K562 (cell line): ENCODE data around the gene CRAMP1. TPM values are rescaled to one million over a fixed set of nuclear protein-coding genes. Genes with fewer than 3 reads are reported as not detected.

ENCODE experiments used
- ATAC-seq: fragments of 200-7000 bp; cut with Tn5 transposase; 3 replicates; pipeline ENCODE4 v1.9.1; 2020; ENCODE audit warnings: moderate library complexity
- BruUV-seq: library from RNA; stranded (reverse); fragments of 400-500 nt; replicated peaks from 2 replicates; lab custom pipeline; 2021; lab: Mats Ljungman, UMichigan
- CTCF ChIA-PET: fragments of 300-600 bp; formaldehyde crosslinking; extraction: SDS; loops from one replicate; lab custom pipeline; 2021; ENCODE audit warnings: low intra/inter-chr PET ratio; lab: Yijun Ruan, JAX
- POLR2A ChIA-PET: fragments of 300-600, 350-650 bp; sonication (Branson Sonifier 250); formaldehyde crosslinking; extraction: SDS; loops from one replicate; lab custom pipeline; 2021; ENCODE audit warnings: antibody characterized with exemption, inconsistent platforms; lab: Yijun Ruan, JAX
- DNase-seq, 4 experiments: peaks; one replicate each; pipeline versions ENCODE4 v3.0.0 to v3.0.0-alpha.2; 2011 to 2018; ENCODE audit warnings: low spot score in 3 of 4, mixed read lengths in 3 of 4; ENCODE audit errors: extremely low read depth in 1 of 4
- FAIRE-seq: peaks from 2 replicates; lab custom pipeline; 2011; peaks lifted over from hg19 to GRCh38; lab: Jason Lieb, UNC
- H2AFZ ChIP-seq: 2 replicates; pipeline ENCODE4 v1.6.0; 2011; ENCODE audit warnings: low read depth, low read length, control low read depth, inconsistent platforms
- H3K27ac ChIP-seq: fragments of 200-600 bp; 3 replicates; pipeline ENCODE4 v1.8.0; 2011; ENCODE audit warnings: low read depth, mild to moderate bottlenecking, control low read depth, inconsistent platforms, low read length, moderate library complexity, mixed read lengths; ENCODE audit errors: extremely low read depth
- H3K27me3 ChIP-seq, 2 experiments: fragments of 300-600 bp in 1 of 2; 2 replicates in 1 of 2; 3 replicates in 1 of 2; pipeline versions ENCODE4 v1.6.0 to v1.8.0; 2011; ENCODE audit warnings: inconsistent platforms in 2 of 2, low read length in 2 of 2, mild to moderate bottlenecking in 1 of 2, mixed read lengths in 1 of 2, moderate library complexity in 1 of 2; ENCODE audit not compliant: control insufficient read depth in 2 of 2, insufficient read depth in 2 of 2
- H3K36me3 ChIP-seq: fragments of 300-600 bp; 3 replicates; pipeline ENCODE4 v1.8.0; 2011; ENCODE audit warnings: mild to moderate bottlenecking, low read length, inconsistent platforms; ENCODE audit not compliant: control insufficient read depth, insufficient read depth
- H3K4me1 ChIP-seq, 2 experiments: fragments of 200-600 bp in 1 of 2; replicated peaks in 1 of 2; 2 replicates in 1 of 2; 3 replicates in 1 of 2; pipeline versions ENCODE4 v1.5.1 to v1.8.0; 2011; ENCODE audit warnings: inconsistent platforms in 2 of 2, low read length in 2 of 2, mild to moderate bottlenecking in 1 of 2, mixed read lengths in 1 of 2, moderate library complexity in 1 of 2; ENCODE audit not compliant: control insufficient read depth in 2 of 2, insufficient read depth in 2 of 2
- H3K4me2 ChIP-seq: 2 replicates; pipeline ENCODE4 v1.6.1; 2011; ENCODE audit warnings: low read length, control low read depth, inconsistent platforms, mixed read lengths; ENCODE audit not compliant: insufficient read depth
- H3K4me3 ChIP-seq: fragments of 200-600 bp; sonication (generic), shearing (Covaris generic); 2 replicates; pipeline ENCODE4 v1.5.1; 2016; ENCODE audit warnings: control low read depth, inconsistent platforms
- H3K79me2 ChIP-seq: fragments of 200-600 bp; 3 replicates; pipeline ENCODE4 v1.8.0; 2011; ENCODE audit warnings: low read length, inconsistent platforms; ENCODE audit not compliant: control insufficient read depth, insufficient read depth
- H3K9ac ChIP-seq, 2 experiments: 2 replicates each; pipeline versions ENCODE4 v1.6.0 to v1.6.1; 2011; ENCODE audit warnings: low read depth in 2 of 2, low read length in 2 of 2, control low read depth in 1 of 2, inconsistent platforms in 1 of 2, mild to moderate bottlenecking in 1 of 2, mixed read lengths in 1 of 2; ENCODE audit not compliant: insufficient read depth in 1 of 2
- H3K9me1 ChIP-seq: one replicate; pipeline ENCODE4 v1.6.0; 2011; ENCODE audit warnings: inconsistent platforms, mild to moderate bottlenecking, low read length, moderate library complexity; ENCODE audit not compliant: control insufficient read depth, insufficient read depth
- H3K9me3 ChIP-seq: replicated peaks from 2 replicates; pipeline ENCODE4 v1.5.1; 2011; ENCODE audit warnings: low read depth, low read length, inconsistent platforms; ENCODE audit not compliant: control insufficient read depth, insufficient read depth
- H4K20me1 ChIP-seq: replicated peaks from 2 replicates; pipeline ENCODE4 v1.6.1; 2011; ENCODE audit warnings: low read length, inconsistent platforms, mixed read lengths; ENCODE audit not compliant: control insufficient read depth, insufficient read depth
- BRD9 ChIP-seq: fragments of 450-650 bp; IDR thresholded peaks from 2 replicates; pipeline ENCODE4 v1.6.1; 2018; ENCODE audit warnings: low read depth; ENCODE audit not compliant: partially characterized antibody
- CTCF ChIP-seq, 3 experiments: IDR thresholded peaks in 2 of 3; conservative IDR thresholded peaks in 1 of 3; 2 replicates each; pipeline ENCODE4 v1.5.1; 2011 to 2012; ENCODE audit warnings: low read length in 3 of 3, mild to moderate bottlenecking in 3 of 3, control low read depth in 2 of 3, improper control_type of control experiment in 1 of 3, inconsistent platforms in 1 of 3, low read depth in 1 of 3, mixed read lengths in 1 of 3, moderate library complexity in 1 of 3; ENCODE audit not compliant: insufficient read depth in 2 of 3
- ESRRA ChIP-seq: fragments of 450-650 bp; IDR thresholded peaks from 2 replicates; pipeline ENCODE4 v1.6.1; 2014; ENCODE audit warnings: low read depth, mild to moderate bottlenecking, moderate library complexity, borderline replicate concordance
- GABPA ChIP-seq: fragments of 200-800 bp; sonication (Bioruptor generic); conservative IDR thresholded peaks from 2 replicates; pipeline ENCODE4 v1.6.1; 2016; ENCODE audit warnings: low read depth, missing genetic modification characterization, missing compliant biosample characterization
- LEF1 ChIP-seq: fragments of 450-650 bp; IDR thresholded peaks from 2 replicates; pipeline ENCODE4 v1.6.1; 2016; ENCODE audit warnings: mild to moderate bottlenecking
- NR3C1 ChIP-seq: sonication (generic); formaldehyde crosslinking; IDR thresholded peaks from 2 replicates; pipeline ENCODE4 v1.8.1; 2022; ENCODE audit warnings: missing genetic modification reagents
- RBBP5 ChIP-seq: fragments of 200-600 bp; sonication (generic); IDR thresholded peaks from 2 replicates; pipeline ENCODE4 v1.6.1; 2012; ENCODE audit warnings: borderline replicate concordance, mild to moderate bottlenecking, low read length, control low read depth, inconsistent platforms; ENCODE audit not compliant: insufficient read depth, poor library complexity, severe bottlenecking
- SAP30 ChIP-seq: fragments of 200-600 bp; sonication (generic); IDR thresholded peaks from 2 replicates; pipeline ENCODE4 v1.6.1; 2012; ENCODE audit warnings: borderline replicate concordance, low read depth, mild to moderate bottlenecking, moderate library complexity, low read length, control low read depth, inconsistent platforms; ENCODE audit not compliant: insufficient read depth, poor library complexity, severe bottlenecking
- SRSF7 ChIP-seq: fragments of 200-400 bp; formaldehyde crosslinking; optimal IDR thresholded peaks from 2 replicates; pipeline ENCODE3; 2017; ENCODE audit warnings: mild to moderate bottlenecking, low read depth, low read length
- ZNF449 ChIP-seq: fragments of 250-450 bp; sonication (Bioruptor Pico); IDR thresholded peaks from 2 replicates; pipeline ENCODE4 v1.8.0; 2022; ENCODE audit warnings: moderate library complexity, mild to moderate bottlenecking, inconsistent platforms
- ZNF77 ChIP-seq: fragments of 250-450 bp; sonication (Bioruptor Pico); IDR thresholded peaks from 2 replicates; pipeline ENCODE4 v1.5.0; 2020
- WGBS: fragments of 100-300 bp; shearing (Covaris generic); methylation state at CpG from one replicate; pipeline ENCODE4 v1.1.6; 2016; ENCODE audit warnings: low coverage, mixed read lengths; ENCODE audit not compliant: insufficient coverage; ENCODE audit errors: missing lambda C conversion rate; 5-methylcytosine and 5-hydroxymethylcytosine counted together
- in situ Hi-C: fragments of 300-500 bp; cut with MboI; formaldehyde crosslinking; loops from 4 replicates; pipeline ENCODE4 v1.15.0; 2018; ENCODE audit warnings: inconsistent platforms, mixed read lengths
- intact Hi-C: fragments of 100-400 bp; cut with micrococcal nuclease; formaldehyde crosslinking; loops from 2 replicates; pipeline ENCODE4 v1.14.2; 2022
- polyA plus RNA-seq, 8 experiments: library from polyadenylated mRNA; depleted of rRNA in 4 of 8; stranded (reverse) in 5 of 8; unstranded in 3 of 8; fragments of >200 nt; fragmentation: Nextera tagmentation in 2 of 8; fragmentation: Illumina TruSeq in 1 of 8; extraction: Ambion mirVana in 2 of 8; extraction: Trizol in 1 of 8; gene quantifications; 2 replicates each; pipeline versions ENCODE4 v1.2.1 to v1.2.3, GENCODE V29; 2011 to 2014; ENCODE audit warnings: inconsistent platforms in 1 of 8, missing spikeins in 1 of 8
- total RNA-seq, 7 experiments: library from RNA; depleted of rRNA in 6 of 7; stranded (reverse); fragments of >200 nt in 6 of 7; fragmentation: Illumina TruSeq in 2 of 7; extraction: Trizol in 2 of 7; gene quantifications; 2 replicates each; pipeline versions ENCODE4 v1.2.1 to v1.2.3, GENCODE V29; 2011 to 2021; ENCODE audit warnings: low replicate concordance in 1 of 7

The CRAMP1 gene
- total and polyA plus RNA-seq, 9 of the 15 experiments (the other 6 are each of a cell fraction or from before 2014, with no cell fraction given): 0.52 to 20.8 (median 7.5) TPM

GRCh38 chr16:1670866-1671265 lies 58.7 kb downstream of the CRAMP1 start:
- no TSS peak for BruUV-seq
- Histone ChIP-seq H3K9me3 (no peaks in the 10 kb centered on the region), H3K4me1 (no peaks in the 10 kb centered on the region), H3K27me3 (no peaks in the 10 kb centered on the region), H3K79me2 (no peaks in the 10 kb centered on the region), H3K4me2 (no peak overlapping the region), H3K4me3 (no peak overlapping the region), H3K9me1 (no peaks in the 10 kb centered on the region), H3K36me3 (peaks cover 95% of the 10 kb centered on the region), H2AFZ (no peak overlapping the region), H3K9ac (no peak overlapping the region; a peak in 1 of 4 replicates), H4K20me1 (no peaks in the 10 kb centered on the region), H3K27ac (no peak overlapping the region)
- in situ Hi-C loops (no loop called here), intact Hi-C loops (no loop called here)
- WGBS: 97% methylated on average over 6 of the region's 7 CpGs
- no peak for TF ChIP-seq ZNF77 (CRISPR knock-in tag)
- no peak for TF ChIP-seq NR3C1 (CRISPR knock-in tag)
- no peak for TF ChIP-seq LEF1
- TF ChIP-seq RBBP5: no peak
- TF ChIP-seq BRD9: no peak
- ChIA-PET POLR2A (no interaction called here), CTCF (no interaction called here)
- FAIRE-seq (no peak), ATAC-seq (no peak), DNase-seq (no peak)

- H3K36me3 ChIP-seq: peaks cover 76% of the 10 kb centered on the region
- no TSS peak for BruUV-seq
- intact Hi-C loops: no loop called here
- CTCF ChIA-PET: no interaction called here
- no peaks in the 10 kb centered on the region for H4K20me1 ChIP-seq
- in situ Hi-C loops: no loop called here
- no peak for ATAC-seq
- DNase-seq: no peak
- no peaks in the 10 kb centered on the region for H3K27me3 ChIP-seq
- H3K9me1 ChIP-seq: no peaks in the 10 kb centered on the region
- no peak overlapping the region for H3K4me3 ChIP-seq
- peaks cover 5% of the 10 kb centered on the region for H3K79me2 ChIP-seq
- H3K4me2 ChIP-seq: no peak overlapping the region
- peak overlapping the region in 1 of 2 experiments; percentile 20; a peak in 1 of 4 replicates for H3K9ac ChIP-seq
- FAIRE-seq: no peak
- no peaks in the 10 kb centered on the region for H3K9me3 ChIP-seq
- no peak overlapping the region for H3K27ac ChIP-seq
- peaks cover 0 to 13% of the 10 kb centered on the region in 2 experiments; a peak in 2 of 5 replicates for H3K4me1 ChIP-seq
- POLR2A ChIA-PET: interaction anchor here (0.6 to 1.0 kb wide), 3 partner anchors 8 to 139 kb away, joined by 3 to 5 read pairs (median 3); no protein-coding TSS in a partner anchor
- H2AFZ ChIP-seq: no peak overlapping the region
- WGBS: 90% methylated on average over 22 of the region's 26 CpGs
- TF ChIP-seq GABPA: no peak
- no peak for TF ChIP-seq CTCF (IDR thresholded peaks at IDR 0.05 in 2 of 3, conservative IDR thresholded peaks at IDR 0.05 in 1 of 3; ENCODE audit: insufficient read depth in 2 of 3, low read depth in 1 of 3, low read length in 3 of 3)
- TF ChIP-seq SAP30: no peak
- TF ChIP-seq SRSF7: no peak
- TF ChIP-seq ZNF449 (CRISPR knock-in tag): no peak
- no peak for TF ChIP-seq ESRRA
Measured at GRCh38 chr16:1673424-1674151, 61.4 kb downstream of the CRAMP1 start.
